Memory B cell (primary cell): ENCODE data around the gene IGF2R.
"Not testable (repeated sequence)": the region's sequence is repeated elsewhere in the genome, so short reads cannot be mapped to it uniquely, and the experiment has no call there.

Source experiments
- ATAC-seq: fragments of 150-1000 bp; cut with Tn5 transposase; 2 replicates; pipeline ENCODE4 v1.10.0; 2021; ENCODE audit warnings: low read depth, mild to moderate bottlenecking, moderate library complexity
- DNase-seq, 2 donors: peaks; one replicate each; pipeline ENCODE4 v3.0.0; 2022; ENCODE audit warnings: low spot score in 2 of 2
- H3K27ac Mint-ChIP-seq: one replicate; pipeline ENCODE4 v1.8.0; 2022; ENCODE audit warnings: mild to moderate bottlenecking, moderate library complexity, mixed read lengths
- H3K27me3 Mint-ChIP-seq: one replicate; pipeline ENCODE4 v1.8.0; 2022; ENCODE audit warnings: mixed read lengths
- H3K36me3 Mint-ChIP-seq: one replicate; pipeline ENCODE4 v1.8.0; 2022; ENCODE audit warnings: mild to moderate bottlenecking, mixed read lengths
- H3K4me1 Mint-ChIP-seq: one replicate; pipeline ENCODE4 v1.8.0; 2022; ENCODE audit warnings: mixed read lengths
- H3K4me3 Mint-ChIP-seq: one replicate; pipeline ENCODE4 v1.8.0; 2022; ENCODE audit warnings: mild to moderate bottlenecking, moderate library complexity, mixed read lengths
- H3K9me3 Mint-ChIP-seq: one replicate; pipeline ENCODE4 v1.8.0; 2022; ENCODE audit warnings: mixed read lengths

The IGF2R gene

DNA sequence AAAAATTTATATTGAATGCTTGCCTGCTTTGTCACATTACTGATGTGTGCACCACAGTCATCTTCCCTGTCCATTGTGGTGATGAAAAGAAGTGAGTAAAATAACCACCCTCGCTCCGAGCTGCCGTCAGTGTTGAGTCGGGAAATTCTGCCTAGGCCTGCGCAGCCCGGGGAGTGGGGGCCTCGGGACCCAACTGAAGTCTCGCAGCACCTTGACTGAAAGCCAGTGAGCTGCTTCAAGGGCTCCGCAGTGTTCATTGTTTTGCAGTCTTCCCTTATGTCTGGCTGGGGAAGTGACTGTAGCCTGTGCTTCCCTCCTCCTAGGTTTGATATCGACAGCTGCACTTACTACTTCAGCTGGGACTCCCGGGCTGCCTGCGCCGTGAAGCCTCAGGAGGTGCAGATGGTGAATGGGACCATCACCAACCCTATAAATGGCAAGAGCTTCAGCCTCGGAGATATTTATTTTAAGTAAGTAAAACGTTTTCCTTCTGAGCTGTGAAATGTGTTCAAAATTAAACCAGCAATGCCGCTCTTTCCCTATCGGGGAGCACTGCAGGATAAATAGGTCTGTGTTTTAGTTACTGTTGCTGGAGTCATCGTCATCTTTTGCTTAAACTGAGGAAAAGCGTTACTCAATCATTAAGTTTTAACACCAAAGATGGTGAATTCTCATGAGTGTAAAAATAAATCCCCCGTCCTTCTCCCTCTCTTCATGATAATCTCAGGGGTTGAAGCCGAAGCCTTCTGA, 120.1 kb downstream of the IGF2R start:
- ATAC-seq (no peak), DNase-seq (no peak)
- Mint-ChIP-seq H3K9me3 (no peaks in the 10 kb centered on the region), H3K4me1 (no peaks in the 10 kb centered on the region), H3K27me3 (no peaks in the 10 kb centered on the region), H3K4me3 (no peak overlapping the region), H3K27ac (no peak overlapping the region), H3K36me3 (peaks cover 44% of the 10 kb centered on the region)

DNA sequence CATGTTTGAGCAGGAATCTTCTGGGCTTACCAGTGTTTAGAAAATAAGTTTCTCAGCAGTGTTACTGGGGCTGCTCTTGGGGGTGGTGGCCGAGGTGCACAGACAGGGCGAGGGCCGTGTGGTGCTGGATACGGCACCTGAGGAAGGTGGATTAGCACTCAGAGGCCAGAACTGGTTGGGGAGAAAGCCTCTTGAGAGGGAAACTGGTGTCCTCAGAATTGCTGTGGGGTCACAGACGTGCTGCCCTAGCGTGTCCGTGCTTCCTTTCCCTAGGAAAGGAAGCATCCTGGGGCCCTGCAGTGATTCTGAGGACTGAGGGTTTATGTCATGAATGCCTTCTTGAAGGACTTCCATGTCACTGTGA, 120.6 kb downstream of the IGF2R start:
- no peak overlapping the region for H3K4me3 Mint-ChIP-seq
- DNase-seq (no peak), ATAC-seq (no peak)
- H3K27ac Mint-ChIP-seq: no peak overlapping the region
- no peaks in the 10 kb centered on the region for H3K27me3 Mint-ChIP-seq
- no peaks in the 10 kb centered on the region for H3K9me3 Mint-ChIP-seq
- peaks cover 46% of the 10 kb centered on the region for H3K36me3 Mint-ChIP-seq
- H3K4me1 Mint-ChIP-seq: no peaks in the 10 kb centered on the region

DNA sequence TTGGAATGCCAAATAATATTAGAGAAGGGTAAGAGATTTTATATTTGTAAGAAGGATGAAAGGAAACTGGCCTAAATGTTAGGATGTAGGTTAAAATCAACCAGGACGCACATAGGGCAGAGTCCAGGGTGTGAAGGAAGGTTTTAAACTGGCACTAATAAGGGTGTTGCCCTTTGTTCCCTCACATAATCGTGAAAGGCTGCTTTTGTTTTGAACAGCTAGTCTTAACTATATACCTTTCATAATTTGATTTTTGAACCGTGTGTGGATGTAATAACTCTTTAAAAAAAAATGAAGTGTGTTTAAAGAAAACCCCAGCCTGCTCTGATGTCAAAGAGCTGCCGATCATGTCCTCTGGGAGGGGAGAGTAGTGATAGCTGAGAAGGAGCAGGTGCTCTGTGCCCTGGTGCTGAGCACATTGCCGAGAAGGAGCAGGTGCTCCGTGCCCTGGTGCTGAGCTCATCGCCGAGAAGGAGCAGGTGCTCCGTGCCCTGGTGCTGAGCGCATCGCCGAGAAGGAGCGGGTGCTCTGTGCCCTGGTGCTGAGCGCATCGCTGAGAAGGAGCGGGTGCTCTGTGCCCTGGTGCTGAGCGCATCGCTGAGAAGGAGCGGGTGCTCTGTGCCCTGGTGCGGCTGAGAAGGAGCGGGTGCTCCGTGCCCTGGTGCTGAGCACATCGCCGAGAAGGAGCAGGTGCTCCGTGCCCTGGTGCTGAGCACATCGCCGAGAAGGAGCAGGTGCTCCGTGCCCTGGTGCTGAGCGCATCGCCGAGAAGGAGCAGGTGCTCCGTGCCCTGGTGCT, 121.8 kb downstream of the IGF2R start:
- not testable (repeated sequence) for H3K27me3 Mint-ChIP-seq, H3K4me3 Mint-ChIP-seq, H3K9me3 Mint-ChIP-seq, H3K4me1 Mint-ChIP-seq, ATAC-seq, DNase-seq, H3K27ac Mint-ChIP-seq
- peaks cover 41% of the 10 kb centered on the region for H3K36me3 Mint-ChIP-seq

DNA sequence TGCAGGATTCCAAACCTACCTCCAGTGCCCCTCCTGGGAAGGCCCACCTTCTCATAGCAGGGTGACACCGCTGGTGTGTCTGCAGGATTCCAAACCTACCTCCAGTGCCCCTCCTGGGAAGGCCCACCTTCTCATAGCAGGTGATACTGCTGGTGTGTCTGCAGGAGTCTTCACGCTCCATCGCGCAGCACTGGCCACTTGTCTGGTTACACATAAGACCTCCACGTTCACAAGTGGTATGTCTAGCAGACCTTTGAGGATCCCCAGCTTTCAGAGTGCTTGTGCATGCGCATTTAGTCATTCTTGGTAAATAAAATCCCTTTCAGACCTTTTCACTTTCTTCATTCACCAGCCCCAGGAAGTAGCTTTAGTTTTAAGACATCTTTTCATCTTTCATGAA, 123.3 kb downstream of the IGF2R start:
- ATAC-seq, H3K27me3 Mint-ChIP-seq, DNase-seq, H3K9me3 Mint-ChIP-seq, H3K27ac Mint-ChIP-seq, H3K4me1 Mint-ChIP-seq, H3K4me3 Mint-ChIP-seq: not testable (repeated sequence)
- peaks cover 46% of the 10 kb centered on the region for H3K36me3 Mint-ChIP-seq

DNA sequence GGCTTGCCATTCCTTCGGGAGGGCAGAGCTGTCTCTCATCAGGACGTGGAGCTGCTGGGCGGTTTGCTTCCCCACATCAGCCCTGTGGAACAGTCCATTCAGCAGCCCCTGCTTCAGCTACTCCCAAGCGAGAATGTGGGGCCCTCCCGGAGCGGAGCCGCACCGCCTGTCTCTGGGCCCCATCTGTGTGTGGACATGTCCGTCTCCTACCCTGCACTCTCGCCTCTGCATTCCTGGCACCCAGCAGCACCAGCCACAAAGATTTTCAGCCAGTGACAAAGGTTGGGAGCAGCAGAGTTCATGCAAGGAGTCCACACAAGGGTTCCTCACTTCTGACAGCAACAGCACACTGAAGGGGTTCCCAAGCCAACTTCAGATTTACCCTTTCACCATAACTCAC, 123.7 kb downstream of the IGF2R start:
- Mint-ChIP-seq H3K9me3 (no peaks in the 10 kb centered on the region), H3K4me1 (no peaks in the 10 kb centered on the region), H3K27ac (no peak overlapping the region), H3K4me3 (no peak overlapping the region), H3K27me3 (no peaks in the 10 kb centered on the region), H3K36me3 (peaks cover 46% of the 10 kb centered on the region)
- DNase-seq: no peak
- no peak for ATAC-seq

DNA sequence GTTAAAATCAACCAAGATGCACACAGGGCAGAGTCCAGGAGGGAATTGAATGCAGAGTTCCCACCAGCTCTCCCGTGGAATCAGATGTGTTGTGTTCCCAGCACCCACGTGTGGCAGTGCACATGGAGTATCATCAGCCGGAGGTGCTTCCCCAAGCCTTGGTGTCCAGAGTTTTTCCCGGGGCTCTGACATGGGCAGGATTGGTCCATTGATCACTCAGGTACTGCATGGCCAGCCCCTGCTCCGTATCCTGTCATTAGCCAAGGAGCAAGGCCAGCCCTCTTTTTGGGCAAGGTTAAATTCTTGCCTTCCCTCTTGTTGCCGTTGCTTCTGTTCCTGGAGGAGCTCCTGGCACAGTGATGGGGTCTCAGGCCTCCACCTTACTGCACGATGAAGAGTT, 124.2 kb downstream of the IGF2R start:
- DNase-seq: no peak
- Mint-ChIP-seq H3K27ac (no peak overlapping the region), H3K36me3 (peaks cover 47% of the 10 kb centered on the region), H3K4me1 (no peaks in the 10 kb centered on the region), H3K27me3 (no peaks in the 10 kb centered on the region), H3K9me3 (no peaks in the 10 kb centered on the region), H3K4me3 (no peak overlapping the region)
- ATAC-seq: no peak

DNA sequence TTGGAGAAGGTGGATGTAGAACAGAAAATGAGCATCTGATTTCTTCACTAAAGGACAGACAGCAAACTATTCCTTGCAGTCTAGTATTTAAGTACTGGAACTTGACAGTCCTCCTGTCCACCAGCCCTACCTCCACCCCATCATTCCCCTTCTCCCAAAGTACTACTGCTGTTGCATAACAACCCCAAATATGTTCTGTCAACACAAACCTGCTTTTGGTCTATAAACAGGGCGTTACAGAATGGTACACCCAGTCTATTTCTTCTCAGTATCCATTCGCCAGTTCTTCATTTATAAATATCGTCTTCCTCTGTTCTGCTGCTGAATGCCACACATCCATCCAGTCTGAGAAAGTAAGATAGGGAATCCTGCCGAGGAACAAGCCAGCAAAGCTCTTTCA, 125.1 kb downstream of the IGF2R start:
- ATAC-seq: no peak
- no peak for DNase-seq
- no peaks in the 10 kb centered on the region for H3K9me3 Mint-ChIP-seq
- no peaks in the 10 kb centered on the region for H3K4me1 Mint-ChIP-seq
- H3K27ac Mint-ChIP-seq: no peak overlapping the region
- peaks cover 47% of the 10 kb centered on the region for H3K36me3 Mint-ChIP-seq
- no peak overlapping the region for H3K4me3 Mint-ChIP-seq
- H3K27me3 Mint-ChIP-seq: no peaks in the 10 kb centered on the region

DNA sequence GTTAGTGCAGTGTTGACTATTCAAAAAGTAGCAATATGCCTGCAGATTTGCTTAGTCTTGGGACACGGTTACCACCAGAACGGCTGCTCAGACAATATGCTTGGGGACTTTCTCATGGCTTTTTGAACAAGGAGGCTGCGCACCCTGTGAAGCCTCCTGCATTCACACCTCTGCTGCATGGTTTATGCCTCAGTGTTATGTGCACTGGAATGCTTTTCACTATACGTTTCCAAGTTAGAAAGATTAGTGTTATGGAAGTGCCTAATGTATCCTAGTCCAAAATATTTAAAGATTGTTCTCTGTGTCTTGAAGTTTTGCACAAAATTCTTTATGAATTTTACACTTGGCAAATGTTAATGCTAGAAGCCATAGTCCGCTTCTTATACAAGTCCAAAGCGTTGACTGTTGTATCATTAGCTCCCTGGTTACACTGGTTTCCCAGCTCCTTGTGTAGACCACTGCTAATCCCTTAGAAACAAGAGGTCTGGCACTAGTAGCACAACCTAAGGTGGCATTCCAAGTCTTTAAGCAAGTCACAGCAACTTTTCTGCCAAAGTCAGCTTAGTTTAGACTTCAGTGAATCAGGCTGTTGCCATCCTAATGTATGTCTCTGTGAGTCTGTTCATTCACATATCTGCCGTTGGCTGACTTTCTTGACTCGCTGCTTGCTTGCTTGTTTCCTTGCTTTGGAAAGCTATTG, 126.4 kb downstream of the IGF2R start:
- DNase-seq (no peak), ATAC-seq (no peak)
- H3K4me1 Mint-ChIP-seq: no peaks in the 10 kb centered on the region
- no peak overlapping the region for H3K4me3 Mint-ChIP-seq
- H3K27me3 Mint-ChIP-seq: no peaks in the 10 kb centered on the region
- H3K36me3 Mint-ChIP-seq: peaks cover 40% of the 10 kb centered on the region
- H3K27ac Mint-ChIP-seq: peak overlapping the region; percentile 29
- H3K9me3 Mint-ChIP-seq: no peaks in the 10 kb centered on the region

DNA sequence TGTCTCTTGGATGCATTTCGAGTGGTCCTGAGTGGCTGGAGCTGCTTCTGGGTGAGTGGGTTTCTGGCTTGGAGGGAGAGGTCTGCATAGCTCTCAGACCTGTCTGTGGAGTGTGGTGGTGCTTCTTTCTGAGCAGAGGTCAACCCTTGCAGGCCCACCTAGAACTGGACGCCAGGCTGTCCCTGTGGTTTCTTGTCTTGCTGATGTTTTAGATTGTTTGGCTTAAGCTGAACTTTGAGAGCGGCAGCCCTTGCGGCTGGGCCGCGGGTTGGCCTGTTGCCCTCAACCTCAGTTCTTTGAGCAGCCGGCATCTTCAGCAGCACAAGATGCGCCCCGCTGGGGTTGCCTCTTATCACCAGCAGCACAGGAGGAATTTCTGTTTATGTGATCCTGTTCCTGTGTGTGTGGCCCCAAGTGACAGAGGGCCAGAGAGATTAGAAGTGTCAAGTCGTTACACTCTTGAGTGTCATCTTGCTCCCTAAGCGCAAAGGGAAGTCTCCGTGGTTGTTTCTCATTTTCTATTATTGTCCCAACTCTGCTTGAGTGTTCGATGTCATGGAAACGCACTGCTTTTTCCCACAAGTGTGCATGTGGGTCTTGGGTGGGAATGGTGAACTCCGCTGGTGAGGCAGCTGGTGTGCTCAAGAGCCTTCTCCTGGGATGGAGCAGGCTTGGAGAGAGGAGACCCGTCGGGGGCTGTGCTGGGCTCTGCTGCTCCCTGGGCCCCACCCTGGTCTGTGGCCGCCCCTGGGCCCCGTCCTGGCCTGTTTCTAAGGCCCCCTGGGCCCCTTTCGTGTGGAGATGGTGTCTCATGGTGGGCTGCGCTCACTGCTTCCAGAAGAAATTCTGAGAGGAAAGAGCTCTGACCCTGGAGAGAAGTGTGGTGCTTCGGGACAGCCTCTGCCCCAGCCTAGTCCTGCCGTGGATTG, 132.7 kb downstream of the IGF2R start:
- Mint-ChIP-seq H3K36me3 (peaks cover 27% of the 10 kb centered on the region), H3K4me3 (no peak overlapping the region), H3K4me1 (no peaks in the 10 kb centered on the region), H3K9me3 (no peaks in the 10 kb centered on the region), H3K27ac (no peak overlapping the region), H3K27me3 (no peaks in the 10 kb centered on the region)
- no peak for ATAC-seq
- no peak for DNase-seq

DNA sequence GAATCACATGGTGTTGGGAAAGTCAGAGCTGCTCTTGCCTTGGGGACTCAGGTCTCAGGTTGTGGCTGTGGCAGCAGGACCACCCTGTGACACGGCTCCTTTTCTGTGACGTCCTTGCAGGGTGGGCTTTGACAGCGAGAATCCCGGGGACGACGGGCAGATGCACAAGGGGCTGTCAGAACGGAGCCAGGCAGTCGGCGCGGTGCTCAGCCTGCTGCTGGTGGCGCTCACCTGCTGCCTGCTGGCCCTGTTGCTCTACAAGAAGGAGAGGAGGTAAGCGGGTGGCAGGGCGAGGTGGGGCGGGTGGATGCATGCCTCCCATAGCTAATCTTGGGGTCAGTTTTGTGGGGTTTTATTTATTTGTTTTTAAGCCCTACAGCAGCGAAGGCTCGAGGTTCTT, 133.5 kb downstream of the IGF2R start:
- DNase-seq (no peak), ATAC-seq (no peak)
- Mint-ChIP-seq H3K4me1 (no peaks in the 10 kb centered on the region), H3K36me3 (peaks cover 23% of the 10 kb centered on the region), H3K27me3 (no peaks in the 10 kb centered on the region), H3K27ac (no peak overlapping the region), H3K4me3 (no peak overlapping the region), H3K9me3 (no peaks in the 10 kb centered on the region)

DNA sequence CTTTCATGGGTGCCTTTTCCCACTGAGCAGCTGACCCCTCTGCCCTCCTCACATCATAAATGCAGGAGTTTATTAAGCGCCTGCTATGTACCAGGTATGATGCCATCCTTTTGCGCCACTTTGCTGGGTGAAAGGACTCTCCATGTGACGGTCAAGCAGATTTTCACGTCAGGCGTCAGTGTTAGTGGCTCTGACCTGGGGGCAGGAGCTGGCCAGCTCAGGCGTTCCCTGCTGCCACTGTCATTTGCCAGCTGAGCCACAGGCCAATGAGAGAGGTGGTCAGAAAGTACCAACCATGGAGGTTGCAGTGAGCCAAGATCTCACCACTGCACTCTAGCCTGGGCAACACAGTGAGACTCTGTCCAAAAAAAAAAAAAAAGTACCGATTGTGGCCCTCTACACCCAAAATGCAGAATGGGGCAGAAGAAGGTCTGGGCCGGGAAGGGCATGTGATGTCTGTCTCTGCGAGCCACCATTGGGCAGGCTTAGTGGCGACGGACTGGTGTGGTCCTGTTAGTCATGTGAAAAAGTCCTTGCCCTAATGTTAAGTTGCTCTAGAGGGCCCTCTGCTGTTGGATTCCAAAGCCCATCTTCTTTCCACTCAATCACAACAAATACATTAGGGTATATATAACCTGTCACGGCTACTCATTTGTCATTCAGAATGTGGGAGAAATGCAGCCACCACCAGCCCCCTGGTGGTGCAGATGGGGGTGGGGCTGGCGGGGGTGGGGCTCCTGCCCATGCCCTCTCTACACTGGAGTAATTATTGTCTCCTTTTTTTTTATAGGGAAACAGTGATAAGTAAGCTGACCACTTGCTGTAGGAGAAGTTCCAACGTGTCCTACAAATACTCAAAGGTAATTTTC, 134.3 kb downstream of the IGF2R start:
- Mint-ChIP-seq H3K27ac (no peak overlapping the region), H3K27me3 (no peaks in the 10 kb centered on the region), H3K4me3 (no peak overlapping the region), H3K4me1 (no peaks in the 10 kb centered on the region), H3K36me3 (peaks cover 20% of the 10 kb centered on the region), H3K9me3 (no peaks in the 10 kb centered on the region)
- ATAC-seq (peak; percentile 47), DNase-seq (peak; percentile 9 to 15)

DNA sequence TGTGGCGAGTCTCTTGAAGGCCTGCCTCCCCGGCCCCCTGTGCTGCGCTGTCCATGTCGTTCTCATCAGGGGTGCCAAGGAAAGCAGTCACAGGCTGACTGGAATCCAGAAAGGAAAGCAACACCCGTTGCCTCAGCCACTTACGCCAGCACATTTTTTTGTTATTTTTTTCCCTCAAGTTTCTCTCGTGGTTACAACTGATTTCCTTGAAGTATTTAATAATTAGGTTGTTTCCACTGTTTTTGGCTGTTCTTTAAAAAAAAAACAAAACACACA, 134.9 kb downstream of the IGF2R start:
- Mint-ChIP-seq H3K9me3 (no peaks in the 10 kb centered on the region), H3K27ac (no peak overlapping the region), H3K27me3 (no peaks in the 10 kb centered on the region), H3K4me1 (no peaks in the 10 kb centered on the region), H3K4me3 (no peak overlapping the region), H3K36me3 (peaks cover 19% of the 10 kb centered on the region)
- DNase-seq: no peak
- no peak for ATAC-seq

DNA sequence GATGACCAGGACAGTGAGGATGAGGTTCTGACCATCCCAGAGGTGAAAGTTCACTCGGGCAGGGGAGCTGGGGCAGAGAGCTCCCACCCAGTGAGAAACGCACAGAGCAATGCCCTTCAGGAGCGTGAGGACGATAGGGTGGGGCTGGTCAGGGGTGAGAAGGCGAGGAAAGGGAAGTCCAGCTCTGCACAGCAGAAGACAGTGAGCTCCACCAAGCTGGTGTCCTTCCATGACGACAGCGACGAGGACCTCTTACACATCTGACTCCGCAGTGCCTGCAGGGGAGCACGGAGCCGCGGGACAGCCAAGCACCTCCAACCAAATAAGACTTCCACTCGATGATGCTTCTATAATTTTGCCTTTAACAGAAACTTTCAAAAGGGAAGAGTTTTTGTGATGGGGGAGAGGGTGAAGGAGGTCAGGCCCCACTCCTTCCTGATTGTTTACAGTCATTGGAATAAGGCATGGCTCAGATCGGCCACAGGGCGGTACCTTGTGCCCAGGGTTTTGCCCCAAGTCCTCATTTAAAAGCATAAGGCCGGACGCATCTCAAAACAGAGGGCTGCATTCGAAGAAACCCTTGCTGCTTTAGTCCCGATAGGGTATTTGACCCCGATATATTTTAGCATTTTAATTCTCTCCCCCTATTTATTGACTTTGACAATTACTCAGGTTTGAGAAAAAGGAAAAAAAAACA, 136.1 kb downstream of the IGF2R start:
- no peak for ATAC-seq

More for the DNA sequence above, 136.1 kb downstream of the IGF2R start:
- Mint-ChIP-seq H3K4me1 (no peaks in the 10 kb centered on the region), H3K27ac (no peak overlapping the region), H3K36me3 (peaks cover 19% of the 10 kb centered on the region), H3K9me3 (no peaks in the 10 kb centered on the region), H3K4me3 (no peak overlapping the region), H3K27me3 (no peaks in the 10 kb centered on the region)
- no peak for DNase-seq
